Bronchial epithelial cell (primary cell): Measurements from ENCODE around the gene FOXO4. TPM values are rescaled to one million over a fixed set of nuclear protein-coding genes. Genes with fewer than 3 reads are reported as not detected.
A peak's percentile ranks its signal among the peaks of the same experiment; 100 is the strongest.

ENCODE experiments used
- DNase-seq: peaks from one replicate; pipeline ENCODE4 v3.0.0-alpha.2; 2010; ENCODE audit warnings: low read depth
- FAIRE-seq: peaks from 2 replicates; lab custom pipeline; 2011; peaks lifted over from hg19 to GRCh38; lab: Jason Lieb, UNC
- H3K27me3 ChIP-seq: 2 replicates; pipeline ENCODE4 v1.5.1; 2011; ENCODE audit warnings: low read length; ENCODE audit not compliant: control insufficient read depth, insufficient read depth
- H3K36me3 ChIP-seq: 2 replicates; pipeline ENCODE4 v1.5.1; 2011; ENCODE audit warnings: low read length; ENCODE audit not compliant: control insufficient read depth, insufficient read depth
- H3K4me3 ChIP-seq: 2 replicates; pipeline ENCODE4 v1.5.1; 2011; ENCODE audit warnings: mild to moderate bottlenecking, low read depth, low read length, control low read depth
- CTCF ChIP-seq: IDR thresholded peaks from 2 replicates; pipeline ENCODE4 v1.5.1; 2011; ENCODE audit warnings: mild to moderate bottlenecking, moderate library complexity, low read length, control low read depth, inconsistent platforms; ENCODE audit not compliant: insufficient read depth, severe bottlenecking
- total RNA-seq: library from RNA; depleted of rRNA; stranded (reverse); fragments of >200 nt; gene quantifications from 2 replicates; pipeline ENCODE4 v1.2.1, GENCODE V29; 2014

FOXO4 gene
- total RNA-seq, 1 donor from 2014 or later: 3.2 TPM

- H3K36me3 ChIP-seq: no peaks in the 10 kb centered on the region
- H3K4me3 ChIP-seq: no peak overlapping the region
- no peaks in the 10 kb centered on the region for H3K27me3 ChIP-seq
- no peak for TF ChIP-seq CTCF
- DNase-seq (no peak), FAIRE-seq (no peak)
Observed at GRCh38 chrX:71111921-71112431, 16.3 kb downstream of the FOXO4 start.

GRCh38 chrX:71117358-71117757, 21.7 kb downstream of the FOXO4 start:
- FAIRE-seq: no peak
- peaks cover 6% of the 10 kb centered on the region for H3K36me3 ChIP-seq
- TF ChIP-seq CTCF: no peak

GRCh38 chrX:71118032-71118984, 22.7 kb downstream of the FOXO4 start, which contains the start of gene MED12:
TSS of gene MED12 (plus strand) at chrX:71118596. CDS start at chrX:71118755, 159 bp downstream.
- peak; percentile 53 for DNase-seq
- H3K27me3 ChIP-seq: no peaks in the 10 kb centered on the region
- TF ChIP-seq CTCF: no peak
- H3K4me3 ChIP-seq: peak within 1 kb of the TSS; percentile 58
- peaks cover 6% of the 10 kb centered on the region for H3K36me3 ChIP-seq
- no peak for FAIRE-seq

More at GRCh38 chrX:71117358-71117757, 21.7 kb downstream of the FOXO4 start:
- DNase-seq: no peak
- Histone ChIP-seq H3K27me3 (no peaks in the 10 kb centered on the region), H3K4me3 (no peak overlapping the region)

GRCh38 chrX:71118985-71119535, 23.4 kb downstream of the FOXO4 start:
- H3K27me3 ChIP-seq: no peaks in the 10 kb centered on the region
- no peak for TF ChIP-seq CTCF
- peaks cover 6% of the 10 kb centered on the region for H3K36me3 ChIP-seq
- H3K4me3 ChIP-seq: peak overlapping the region; percentile 58
- FAIRE-seq: no peak
- DNase-seq: no peak

GRCh38 chrX:71128166-71128833, 32.6 kb downstream of the FOXO4 start:
- DNase-seq (no peak), FAIRE-seq (no peak)
- H3K27me3 ChIP-seq: no peaks in the 10 kb centered on the region
- H3K36me3 ChIP-seq: peaks cover 15% of the 10 kb centered on the region
- H3K4me3 ChIP-seq: no peak overlapping the region
- TF ChIP-seq CTCF: no peak
